Spleen (tissue), 11 donors: ENCODE results near the gene ACTMAP. TPM values are rescaled to one million over a fixed set of nuclear protein-coding genes. Genes with fewer than 3 reads are reported as not detected.

Experiments
- DNase-seq: peaks from one replicate; pipeline ENCODE4 v3.0.0-alpha.2; 2020
- H3K27ac ChIP-seq, 8 donors: fragments of 200-600 bp; sonication (generic) in 7 of 8; 1 replicate in 4 of 8; 2 replicates in 4 of 8; pipeline versions ENCODE4 v1.5.0 to v1.8.0; 2016 to 2021; ENCODE audit warnings: inconsistent platforms in 4 of 8, mild to moderate bottlenecking in 4 of 8, moderate library complexity in 1 of 8
- H3K27me3 ChIP-seq, 7 donors: fragments of 200-600 bp; sonication (generic) in 6 of 7; replicated peaks in 1 of 7; 1 replicate in 4 of 7; 2 replicates in 3 of 7; pipeline versions ENCODE4 v1.5.0 to v1.8.0; 2016 to 2021; ENCODE audit warnings: inconsistent platforms in 3 of 7, mild to moderate bottlenecking in 1 of 7
- H3K36me3 ChIP-seq, 6 donors: fragments of 200-600 bp; sonication (generic) in 5 of 6; 1 replicate in 4 of 6; 2 replicates in 2 of 6; pipeline versions ENCODE4 v1.5.0 to v1.8.0; 2016 to 2021; ENCODE audit warnings: inconsistent platforms in 2 of 6
- H3K4me1 ChIP-seq, 6 donors: fragments of 200-600 bp; sonication (generic) in 5 of 6; 1 replicate in 3 of 6; 2 replicates in 3 of 6; pipeline versions ENCODE4 v1.5.0 to v1.8.0; 2016 to 2021; ENCODE audit warnings: inconsistent platforms in 3 of 6
- H3K4me3 ChIP-seq, 8 donors: fragments of 200-600 bp; sonication (generic) in 7 of 8; 1 replicate in 4 of 8; 2 replicates in 4 of 8; pipeline versions ENCODE4 v1.5.0 to v1.8.0; 2016 to 2021; ENCODE audit warnings: inconsistent platforms in 4 of 8, mild to moderate bottlenecking in 4 of 8, moderate library complexity in 2 of 8
- H3K9me3 ChIP-seq, 8 donors: fragments of 200-600 bp; sonication (generic) in 7 of 8; 1 replicate in 4 of 8; 2 replicates in 4 of 8; pipeline versions ENCODE4 v1.5.0 to v1.8.0; 2016 to 2021; ENCODE audit warnings: inconsistent platforms in 4 of 8
- CTCF ChIP-seq, 11 experiments: fragments of 200-600 bp in 7 of 11; fragments of 450-650 bp in 4 of 11; sonication (generic) in 4 of 11; IDR thresholded peaks in 8 of 11; conservative IDR thresholded peaks in 3 of 11; 1 replicate in 7 of 11; 2 replicates in 4 of 11; pipeline versions ENCODE4 v1.4.0 to v1.8.0; 2016 to 2021; ENCODE audit warnings: antibody characterized with exemption in 11 of 11, inconsistent platforms in 4 of 11, mild to moderate bottlenecking in 1 of 11
- POLR2A ChIP-seq, 3 donors: fragments of 450-650 bp; IDR thresholded peaks; one replicate each; pipeline ENCODE4 v1.5.1; 2017; ENCODE audit warnings: antibody characterized with exemption in 3 of 3, mild to moderate bottlenecking in 1 of 3
- POLR2AphosphoS5 ChIP-seq, 3 donors: sonication (generic); formaldehyde crosslinking; IDR thresholded peaks; one replicate each; pipeline ENCODE4 v1.5.1; 2017; ENCODE audit warnings: antibody characterized with exemption in 3 of 3
- WGBS, 5 donors: extraction: QIAGEN DNeasy Blood & Tissue Kit in 3 of 5; methylation state at CpG; one replicate each; pipeline versions ENCODE4 v1.1.5 to v1.1.7; 2013 to 2018; 5-methylcytosine and 5-hydroxymethylcytosine counted together
- intact Hi-C: fragments of 100-400 bp; cut with DNase I; formaldehyde crosslinking; loops from one replicate; pipeline ENCODE4 v1.15.0; 2023; ENCODE audit warnings: low total_unique reads
- polyA plus RNA-seq, 3 donors: library from polyadenylated mRNA; stranded (reverse); fragments of 200-250 nt; gene quantifications; one replicate each; pipeline ENCODE4 v1.2.1, GENCODE V29; 2013
- total RNA-seq, 7 donors: library from RNA; depleted of rRNA in 3 of 7; stranded (reverse); fragments of >200 nt in 3 of 7; fragmentation: NEBNext Ultra II Directional in 4 of 7; extraction: Animal tissue kit (Norgen Biotek cat#: 25700) in 4 of 7; gene quantifications; one replicate each; pipeline versions ENCODE4 v1.1.0 to v1.2.1, GENCODE V29; 2016 to 2021
- donor health status: healthy with polysubstance abuse.
- donor health status: DM: no; HTN: no; CAD: no; lungs with moderate emphysema.
- donor health status: DM: no; HTN: no; CAD: no.
- donor health status: Bipolar disorder and iron deficiency.
- donor health status: healthy.
- donor health status: DM: no; HTN: no; CAD: no.
- donor health status: DM: yes; HTN: yes; CAD: no.

ACTMAP gene
- total and polyA plus RNA-seq, 10 donors: 5.2 to 16.2 (median 8.3) TPM

GRCh38 chr19:40716031-40716481 is 34.2 kb downstream of the ACTMAP start:
- H3K36me3 ChIP-seq: peaks cover 0 to 22% (median 6%) of the 10 kb centered on the region in 6 donors
- TF ChIP-seq CTCF (IDR thresholded peaks at IDR 0.05 in 8 of 11, conservative IDR thresholded peaks at IDR 0.05 in 3 of 11) (no peak), POLR2A (IDR thresholded peaks at IDR 0.05) (no peak), POLR2AphosphoS5 (IDR thresholded peaks at IDR 0.05) (no peak)
- peak overlapping the region; percentile 78 to 96 (median 92) for H3K27ac ChIP-seq
- intact Hi-C loops: no loop called here
- DNase-seq: peak; percentile 76
- H3K27me3 ChIP-seq: no peaks in the 10 kb centered on the region
- WGBS, 5 donors: 6 to 10% (median 6%) methylated on average over 8 of the region's 8 CpGs
- no peaks in the 10 kb centered on the region for H3K9me3 ChIP-seq
- H3K4me3 ChIP-seq: peak overlapping the region; percentile 69 to 84 (median 74)
- peaks cover 38 to 90% (median 64%) of the 10 kb centered on the region in 6 donors for H3K4me1 ChIP-seq

- no peak for TF ChIP-seq POLR2A (IDR thresholded peaks at IDR 0.05)
- TF ChIP-seq CTCF (IDR thresholded peaks at IDR 0.05 in 8 of 11, conservative IDR thresholded peaks at IDR 0.05 in 3 of 11): peak in 2 of 11 experiments; percentile 17 to 20
- TF ChIP-seq POLR2AphosphoS5 (IDR thresholded peaks at IDR 0.05): peak; percentile 49 to 81 (median 73)
- H3K4me1 ChIP-seq: peaks cover 32 to 76% (median 50%) of the 10 kb centered on the region in 6 donors
- intact Hi-C loops: loop anchor here (5.0 kb wide), 1 partner anchor 78 kb away; no protein-coding TSS in a partner anchor
- no peaks in the 10 kb centered on the region for H3K27me3 ChIP-seq
- H3K4me3 ChIP-seq: peak overlapping the region; percentile 33 to 84 (median 70)
- WGBS, 5 donors: 2 to 5% (median 3%) methylated on average over 31 of the region's 31 CpGs
- peak; percentile 98 for DNase-seq
- H3K27ac ChIP-seq: peak overlapping the region; percentile 78 to 96 (median 92)
- H3K36me3 ChIP-seq: peaks cover 0 to 36% (median 17%) of the 10 kb centered on the region in 6 donors
- no peaks in the 10 kb centered on the region for H3K9me3 ChIP-seq
Observed at GRCh38 chr19:40714441-40715299, 35.6 kb downstream of the ACTMAP start.

GRCh38 chr19:40713939-40714338 is 36.3 kb downstream of the ACTMAP start:
- Histone ChIP-seq H3K27me3 (no peaks in the 10 kb centered on the region), H3K36me3 (peaks cover 0 to 44% (median 23%) of the 10 kb centered on the region in 6 donors), H3K4me1 (peaks cover 27 to 69% (median 43%) of the 10 kb centered on the region in 6 donors), H3K9me3 (no peaks in the 10 kb centered on the region), H3K27ac (peak overlapping the region in 5 of 8 donors; percentile 85 to 96 (median 94)), H3K4me3 (peak overlapping the region in 5 of 8 donors; percentile 43 to 84 (median 71))
- intact Hi-C loops: loop anchor here (5.0 kb wide), 1 partner anchor 78 kb away; no protein-coding TSS in a partner anchor
- WGBS, 5 donors: 82 to 92% (median 87%) methylated on average over 10 to 11 of the region's 11 CpGs
- DNase-seq: peak; percentile 71
- no peak for TF ChIP-seq CTCF (IDR thresholded peaks at IDR 0.05 in 8 of 11, conservative IDR thresholded peaks at IDR 0.05 in 3 of 11)

GRCh38 chr19:40709817-40710216 is 40.5 kb downstream of the ACTMAP start:
- no peaks in the 10 kb centered on the region for H3K9me3 ChIP-seq
- H3K4me1 ChIP-seq: peaks cover 5 to 33% (median 10%) of the 10 kb centered on the region in 6 donors
- H3K27ac ChIP-seq: no peak overlapping the region
- DNase-seq: no peak
- intact Hi-C loops: loop anchor here (5.0 kb wide), 1 partner anchor 82 kb away; no protein-coding TSS in a partner anchor
- no peaks in the 10 kb centered on the region for H3K27me3 ChIP-seq
- peaks cover 0 to 85% (median 49%) of the 10 kb centered on the region in 6 donors for H3K36me3 ChIP-seq
- WGBS, 5 donors: 92 to 95% (median 94%) methylated on average over 5 of the region's 5 CpGs
- no peak overlapping the region for H3K4me3 ChIP-seq
- TF ChIP-seq POLR2AphosphoS5 (IDR thresholded peaks at IDR 0.05) (no peak), POLR2A (IDR thresholded peaks at IDR 0.05) (no peak), CTCF (IDR thresholded peaks at IDR 0.05 in 8 of 11, conservative IDR thresholded peaks at IDR 0.05 in 3 of 11) (no peak)
